Endothelial cell (in vitro differentiated cells): ENCODE data around the gene PTPA. TPM values are rescaled to one million over a fixed set of nuclear protein-coding genes. Genes with fewer than 3 reads are reported as not detected.

Experiments
- DNase-seq: peaks from one replicate; pipeline ENCODE4 v3.0.0; 2021; ENCODE audit warnings: low spot score
- H3K27ac Mint-ChIP-seq: one replicate; pipeline ENCODE4 v1.8.0; 2021; ENCODE audit warnings: mixed read lengths, inconsistent platforms; ENCODE audit not compliant: unreplicated experiment
- H3K27me3 Mint-ChIP-seq: one replicate; pipeline ENCODE4 v1.8.0; 2021; ENCODE audit warnings: mild to moderate bottlenecking, moderate library complexity, mixed read lengths, inconsistent platforms; ENCODE audit not compliant: unreplicated experiment
- H3K36me3 Mint-ChIP-seq: one replicate; pipeline ENCODE4 v1.8.0; 2021; ENCODE audit warnings: mild to moderate bottlenecking, low read depth, mixed read lengths, inconsistent platforms; ENCODE audit not compliant: unreplicated experiment
- H3K4me1 Mint-ChIP-seq: one replicate; pipeline ENCODE4 v1.8.0; 2021; ENCODE audit warnings: mild to moderate bottlenecking, mixed read lengths, inconsistent platforms; ENCODE audit not compliant: unreplicated experiment
- H3K4me3 Mint-ChIP-seq: one replicate; pipeline ENCODE4 v1.8.0; 2021; ENCODE audit warnings: mild to moderate bottlenecking, mixed read lengths, inconsistent platforms; ENCODE audit not compliant: unreplicated experiment
- H3K9me3 Mint-ChIP-seq: one replicate; pipeline ENCODE4 v1.8.0; 2021; ENCODE audit warnings: mixed read lengths, inconsistent platforms; ENCODE audit not compliant: unreplicated experiment
- CTCF ChIP-seq: fragments of 200-600 bp; sonication (generic); IDR thresholded peaks from one replicate; pipeline ENCODE4 v1.5.0; 2021; ENCODE audit warnings: antibody characterized with exemption; ENCODE audit not compliant: unreplicated experiment
- total RNA-seq: library from RNA; stranded (reverse); fragmentation: NEBNext Ultra II Directional; extraction: Animal tissue kit (Norgen Biotek cat#: 25700); gene quantifications from one replicate; pipeline ENCODE4 v1.2.1, GENCODE V29; 2021; ENCODE audit not compliant: unreplicated experiment

Gene PTPA
- total RNA-seq, 1 donor from 2014 or later = 120 TPM

GRCh38 chr9:129104051-129104450 is 7.2 kb upstream of the PTPA start:
- no peaks in the 10 kb centered on the region for H3K36me3 Mint-ChIP-seq
- H3K27ac Mint-ChIP-seq = no peak overlapping the region
- H3K27me3 Mint-ChIP-seq = peaks cover 8% of the 10 kb centered on the region
- H3K9me3 Mint-ChIP-seq = no peaks in the 10 kb centered on the region
- no peak overlapping the region for H3K4me3 Mint-ChIP-seq
- no peak for TF ChIP-seq CTCF
- DNase-seq = no peak
- H3K4me1 Mint-ChIP-seq = peaks cover 5% of the 10 kb centered on the region

- Mint-ChIP-seq H3K4me3 (peak overlapping the region; percentile 81), H3K36me3 (no peaks in the 10 kb centered on the region), H3K27ac (no peak overlapping the region), H3K9me3 (no peaks in the 10 kb centered on the region), H3K4me1 (peaks cover 14% of the 10 kb centered on the region), H3K27me3 (peaks cover 15% of the 10 kb centered on the region)
- no peak for TF ChIP-seq CTCF
- no peak for DNase-seq
These were observed 5.1 kb upstream of the PTPA start for GRCh38 chr9:129105857-129106694.

GRCh38 chr9:129107651-129108050 is 3.6 kb upstream of the PTPA start:
- H3K27ac Mint-ChIP-seq = no peak overlapping the region
- no peak overlapping the region for H3K4me3 Mint-ChIP-seq

GRCh38 chr9:129108083-129108804 is 3.0 kb upstream of the PTPA start:
- Mint-ChIP-seq H3K36me3 (no peaks in the 10 kb centered on the region), H3K4me3 (no peak overlapping the region), H3K9me3 (no peaks in the 10 kb centered on the region), H3K4me1 (peaks cover 18% of the 10 kb centered on the region), H3K27me3 (peaks cover 15% of the 10 kb centered on the region), H3K27ac (no peak overlapping the region)
- no peak for TF ChIP-seq CTCF
- no peak for DNase-seq

More at GRCh38 chr9:129107651-129108050, 3.6 kb upstream of the PTPA start:
- H3K9me3 Mint-ChIP-seq = no peaks in the 10 kb centered on the region
- peaks cover 18% of the 10 kb centered on the region for H3K4me1 Mint-ChIP-seq
- H3K27me3 Mint-ChIP-seq = peaks cover 14% of the 10 kb centered on the region
- TF ChIP-seq CTCF = no peak
- no peak for DNase-seq
- H3K36me3 Mint-ChIP-seq = no peaks in the 10 kb centered on the region
